RCC 7860 (cell line): ENCODE data around the gene NPAS3.

ENCODE experiments used
- DNase-seq: peaks from one replicate; pipeline ENCODE4 v3.0.0-alpha.2; 2015; ENCODE audit warnings: low spot score
- FAIRE-seq: peaks from 2 replicates; lab custom pipeline; 2012; peaks lifted over from hg19 to GRCh38; lab: Jason Lieb, UNC

Gene NPAS3

DNA sequence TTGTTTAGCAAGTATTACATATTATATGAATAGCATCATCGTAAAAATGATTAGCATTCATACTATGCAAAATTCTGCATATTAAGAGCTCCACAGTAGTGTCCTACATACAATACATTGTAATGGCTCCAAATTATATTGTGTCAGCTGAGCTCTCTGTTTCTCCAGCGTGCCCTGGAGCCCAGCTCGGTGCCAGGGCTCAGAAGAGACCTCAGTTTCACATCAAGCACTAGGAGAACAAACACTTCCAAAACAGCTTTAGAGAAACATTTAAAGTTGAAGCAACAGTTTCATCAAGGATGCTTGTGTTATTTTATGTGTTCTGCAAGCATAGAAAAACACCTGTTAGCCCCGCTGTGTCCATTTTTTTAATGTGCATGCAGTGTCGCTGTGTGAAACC, 555.3 kb downstream of the NPAS3 start:
- DNase-seq (no peak), FAIRE-seq (no peak)

DNA sequence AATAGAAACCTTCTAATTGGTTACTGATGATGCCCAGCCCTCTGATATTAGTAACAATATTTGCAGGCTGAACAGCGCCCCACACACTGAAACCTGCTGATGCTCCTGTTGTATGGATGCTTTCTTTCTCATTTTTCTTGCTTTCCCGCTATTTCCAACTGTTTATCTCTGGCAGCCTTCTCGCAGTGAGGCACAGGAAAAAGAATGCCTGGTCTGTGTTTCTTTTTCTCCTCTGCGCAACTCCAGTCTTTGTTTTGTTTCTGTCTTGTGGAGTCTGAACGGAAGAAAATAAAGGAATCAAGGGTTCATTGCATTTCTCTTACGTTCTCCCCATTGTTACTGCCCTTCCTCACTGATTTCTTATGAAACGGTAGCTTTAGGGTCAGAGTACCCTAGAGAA, 561.0 kb downstream of the NPAS3 start:
- DNase-seq (no peak), FAIRE-seq (no peak)

DNA sequence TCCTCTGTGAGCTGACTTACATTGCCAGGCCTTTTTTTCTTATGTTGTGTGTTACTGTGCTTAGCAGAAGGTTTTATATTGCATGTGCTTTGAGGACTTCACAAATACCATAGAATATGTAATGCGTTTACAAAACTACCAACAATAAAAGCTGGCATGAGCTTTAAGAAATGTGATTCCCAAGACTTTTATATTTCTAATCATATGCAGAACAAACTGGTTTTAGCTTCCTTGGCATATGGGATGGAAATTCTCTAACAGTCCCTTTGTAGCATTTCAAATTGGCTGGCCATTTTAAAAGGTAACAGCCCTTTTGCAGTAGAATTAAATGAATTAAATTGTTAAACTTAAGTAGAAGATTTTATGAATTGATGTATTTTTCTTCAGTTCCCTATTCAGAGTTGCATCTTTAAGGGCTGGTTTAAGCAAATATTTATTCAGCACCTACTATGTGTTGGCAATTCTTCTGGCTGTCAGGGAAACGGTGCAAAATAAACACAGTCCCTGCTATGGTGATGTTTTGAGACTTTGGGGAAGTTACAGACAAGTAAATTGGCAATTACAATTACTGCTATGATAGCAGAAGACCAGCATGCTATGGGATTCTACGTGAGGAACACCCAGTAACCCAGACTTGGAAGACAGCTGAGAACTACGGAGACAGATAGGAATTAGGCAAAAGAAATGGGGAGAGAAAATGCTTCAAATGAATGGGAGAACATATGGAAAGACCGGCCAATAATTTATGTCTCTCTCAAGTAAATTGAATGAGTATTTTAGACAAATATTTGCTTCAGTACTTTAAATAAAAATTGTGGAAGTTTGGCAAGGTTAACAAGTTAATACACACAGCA, 565.8 kb downstream of the NPAS3 start:
- no peak for FAIRE-seq
- DNase-seq, result no peak

DNA sequence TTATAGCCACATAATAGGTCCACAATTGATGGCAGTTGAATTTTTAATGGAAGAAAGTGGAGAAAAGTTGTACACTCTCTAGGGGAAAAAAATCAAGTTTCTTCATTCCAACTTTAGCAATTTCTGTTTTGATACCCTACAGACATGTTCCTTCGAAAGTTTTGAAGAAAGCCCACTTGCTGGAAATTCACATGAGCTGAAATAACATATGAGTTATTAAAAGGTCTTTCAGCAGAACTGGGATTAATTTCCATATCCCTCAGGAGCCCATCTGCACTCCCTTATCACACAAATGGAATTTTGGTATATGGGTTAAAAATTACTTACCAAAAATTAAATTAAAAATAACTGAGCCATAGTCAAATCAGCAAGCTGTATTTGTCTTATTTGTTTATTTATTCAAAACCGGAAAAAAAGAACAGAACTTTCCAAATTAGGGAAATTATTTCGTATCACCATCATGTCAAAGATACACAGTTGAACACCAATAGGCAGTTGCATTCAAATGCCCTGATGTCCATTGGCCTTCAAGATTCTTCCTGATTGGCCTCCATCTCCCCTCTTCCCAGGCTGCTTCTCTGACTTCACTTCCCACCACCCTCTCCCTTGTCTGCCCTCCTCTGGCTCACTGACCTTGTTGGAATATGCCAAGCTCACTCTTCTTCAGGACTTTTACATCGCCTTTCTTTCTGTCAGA, 566.7 kb downstream of the NPAS3 start:
- no peak for FAIRE-seq
- DNase-seq, result no peak

DNA sequence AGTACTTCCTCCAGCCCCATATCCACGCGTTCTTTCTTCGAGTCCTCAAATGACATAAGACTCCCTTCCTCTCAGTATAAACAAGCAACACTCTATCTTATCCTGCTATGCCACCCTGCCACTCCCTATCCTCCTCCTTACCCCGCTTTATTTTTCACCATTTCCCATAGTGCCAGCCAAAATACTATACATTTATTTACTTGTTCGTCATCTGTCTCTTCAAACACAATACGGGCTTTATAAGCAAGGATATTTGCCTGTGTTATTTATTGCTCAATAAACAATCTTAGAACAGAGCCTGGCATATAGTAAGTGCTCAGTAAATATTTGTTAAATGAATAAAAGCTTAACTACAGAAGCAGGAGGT, 567.3 kb downstream of the NPAS3 start:
- FAIRE-seq (no peak), DNase-seq (no peak)

DNA sequence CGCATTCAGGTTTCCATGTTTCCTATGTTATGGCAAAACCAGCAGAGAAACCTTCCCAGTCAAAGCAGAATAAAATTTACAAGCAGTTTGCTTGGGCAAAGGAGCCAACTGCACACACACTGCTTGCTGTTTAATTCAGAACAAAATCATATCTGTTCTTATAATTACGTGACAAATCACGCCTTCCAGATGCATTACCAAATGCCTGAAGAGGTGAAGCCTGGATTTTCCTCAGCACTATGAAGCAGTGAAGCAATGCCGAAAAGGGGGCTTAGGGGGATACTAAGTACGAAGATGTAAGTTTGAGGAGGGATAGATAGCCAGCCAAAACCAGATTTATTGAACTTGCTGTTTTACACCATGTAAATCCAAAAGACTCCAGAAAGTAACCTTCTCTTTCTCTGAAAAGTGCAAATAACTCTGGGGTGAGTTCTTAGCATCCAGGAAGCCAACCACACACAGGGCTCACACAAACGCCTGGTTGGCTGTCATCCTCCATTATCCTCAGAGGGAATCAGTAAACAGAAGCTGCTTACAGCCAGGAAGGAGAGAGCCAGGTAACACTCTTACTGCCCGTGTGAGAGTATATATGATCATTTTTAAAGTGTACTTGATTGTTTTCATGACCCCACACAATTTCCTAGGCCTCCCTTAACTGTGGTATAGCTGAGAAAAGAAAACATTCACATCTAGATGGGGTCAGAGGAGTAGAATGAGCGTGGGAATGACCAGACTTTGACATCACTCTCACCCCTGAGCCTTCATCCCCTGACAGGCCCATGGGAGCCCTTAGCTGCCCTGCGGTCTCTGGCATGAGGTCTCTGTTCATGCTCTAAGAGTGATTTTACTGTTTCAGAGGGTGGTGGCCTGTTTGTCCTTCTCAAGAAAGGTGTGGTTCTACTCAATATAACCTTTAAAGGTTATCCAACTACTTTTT, 569.7 kb downstream of the NPAS3 start:
- FAIRE-seq (no peak), DNase-seq (no peak)

DNA sequence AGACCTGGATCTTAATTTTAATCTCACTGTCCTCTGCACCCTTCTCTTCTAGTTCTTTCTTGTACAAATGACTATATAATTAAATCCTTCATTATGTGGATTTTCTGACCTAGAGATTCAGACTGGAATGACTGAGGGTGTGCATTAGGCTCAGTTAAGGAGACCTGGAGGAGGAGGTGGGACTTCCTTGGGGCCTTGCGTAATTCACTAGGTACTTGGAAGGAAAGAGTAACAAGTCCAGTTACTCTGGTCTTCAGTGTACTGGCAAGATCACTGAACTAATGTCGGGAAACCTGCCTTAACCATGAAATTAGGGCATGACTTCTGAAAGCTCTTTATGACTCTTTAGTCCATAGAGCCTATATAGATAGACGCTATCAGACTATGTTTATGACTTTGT, 570.8 kb downstream of the NPAS3 start:
- FAIRE-seq (no peak), DNase-seq (no peak)

DNA sequence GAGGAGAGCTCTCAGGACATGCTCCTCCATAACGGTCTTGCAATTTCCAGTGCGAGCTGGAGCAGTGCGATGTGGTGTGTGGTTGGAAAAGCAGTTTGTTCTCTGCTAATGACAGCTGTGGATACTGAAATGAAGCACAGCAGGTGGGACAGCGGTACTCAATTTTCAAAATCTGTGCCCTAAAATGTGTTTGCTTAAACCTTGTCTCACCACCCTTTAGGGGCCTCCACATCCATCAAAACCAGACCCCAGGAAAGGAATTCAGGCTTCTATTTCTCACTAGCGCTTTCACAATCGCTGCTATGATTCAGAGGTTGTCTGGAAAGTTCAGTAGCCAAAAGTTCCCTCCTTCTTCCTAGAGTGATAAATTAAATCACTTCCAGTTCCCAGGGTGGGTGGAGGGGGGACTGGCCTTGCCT, 571.4 kb downstream of the NPAS3 start:
- FAIRE-seq, result no peak
- no peak for DNase-seq

DNA sequence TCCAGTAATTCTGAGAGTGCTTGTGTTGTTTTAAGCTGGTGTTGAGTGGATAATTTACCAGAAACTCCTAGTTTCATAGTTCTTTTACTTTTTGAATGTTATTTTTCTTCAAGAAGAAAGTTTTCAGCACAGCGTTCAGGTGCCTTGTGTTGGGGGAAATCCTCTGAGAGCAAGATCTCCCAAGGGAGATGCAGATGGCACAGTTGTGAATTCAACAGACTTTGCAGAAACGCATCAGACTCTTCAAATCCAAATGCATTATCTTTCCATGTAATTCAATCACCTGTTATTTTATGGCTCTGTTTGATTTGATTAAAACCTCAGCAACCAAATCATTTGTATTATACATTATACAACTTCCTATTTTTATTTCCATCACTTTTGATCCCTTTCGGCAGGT, 572.3 kb downstream of the NPAS3 start:
- DNase-seq, result no peak
- FAIRE-seq, result no peak

DNA sequence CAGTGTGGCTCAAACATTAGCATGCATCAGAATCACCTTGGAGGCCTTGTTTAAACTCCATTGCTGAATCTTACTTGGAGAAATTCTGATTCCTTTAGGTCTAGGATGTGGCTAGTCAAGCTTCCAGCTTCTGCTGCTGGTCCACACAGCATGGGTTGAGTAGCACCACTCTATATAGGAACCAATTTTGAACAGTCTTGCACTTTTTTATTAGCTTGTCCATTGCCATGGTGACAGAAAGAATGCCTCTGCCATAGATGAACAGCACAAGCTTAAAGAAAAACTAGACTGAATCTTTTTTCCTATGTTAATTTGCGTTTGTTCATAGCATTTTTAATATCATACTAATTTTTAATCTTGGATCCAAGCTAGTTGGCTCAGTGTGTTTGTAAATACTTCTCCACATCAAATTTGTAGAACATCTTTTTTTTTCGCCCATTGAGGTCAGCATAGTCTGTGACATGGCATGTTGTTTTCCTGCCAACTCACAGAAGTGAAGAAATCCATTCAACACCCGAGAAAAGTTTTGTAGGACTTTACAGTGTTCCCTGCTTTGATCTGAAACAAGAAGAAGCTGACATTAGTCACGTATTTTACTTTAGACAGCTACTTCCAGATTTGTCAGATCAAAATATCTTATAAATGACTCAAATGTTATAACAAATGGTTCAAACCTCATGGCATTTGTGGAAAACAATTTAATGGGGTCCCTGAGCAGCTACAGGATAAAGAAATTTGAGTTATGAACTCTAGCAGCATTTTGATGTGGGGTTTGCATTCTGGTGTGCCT, 573.4 kb downstream of the NPAS3 start:
- DNase-seq (no peak), FAIRE-seq (no peak)

DNA sequence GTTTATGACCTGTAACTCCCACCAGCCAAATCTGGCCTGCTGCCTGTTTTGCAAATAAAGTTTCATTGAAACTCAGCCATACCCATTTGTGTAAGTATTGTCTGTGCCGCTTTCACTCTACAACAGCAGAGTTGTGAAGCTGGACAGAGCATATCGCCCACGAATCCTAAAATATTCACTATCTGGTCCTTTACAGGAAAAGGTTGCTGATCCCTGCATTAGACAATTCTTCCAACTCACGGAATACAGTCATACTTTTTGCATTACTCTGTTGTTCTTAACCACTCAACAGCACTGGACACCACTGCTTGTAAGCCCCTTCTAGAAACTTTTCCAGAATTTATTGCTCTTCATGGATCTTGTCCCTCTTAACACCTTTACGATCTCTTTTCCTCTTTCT, 576.8 kb downstream of the NPAS3 start:
- FAIRE-seq (no peak), DNase-seq (no peak)

DNA sequence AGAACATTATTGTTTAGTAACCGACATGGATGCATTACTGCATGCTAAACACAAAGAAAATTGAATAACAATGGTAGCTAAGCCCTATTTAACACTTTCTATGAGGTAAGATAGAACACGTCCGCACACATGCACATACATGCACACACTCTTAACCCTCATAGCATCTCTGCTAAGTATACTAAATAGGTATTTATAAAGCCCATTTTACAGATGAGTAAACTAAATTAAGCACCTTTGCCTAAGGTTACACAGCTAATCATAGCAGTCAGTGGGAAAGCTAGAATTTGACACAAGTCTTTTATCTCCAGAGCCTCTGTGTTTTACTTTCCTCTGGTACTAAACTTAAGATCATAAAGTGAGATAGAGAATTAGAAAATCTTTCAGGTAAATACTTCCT, 577.2 kb downstream of the NPAS3 start:
- DNase-seq, result no peak
- FAIRE-seq, result no peak

DNA sequence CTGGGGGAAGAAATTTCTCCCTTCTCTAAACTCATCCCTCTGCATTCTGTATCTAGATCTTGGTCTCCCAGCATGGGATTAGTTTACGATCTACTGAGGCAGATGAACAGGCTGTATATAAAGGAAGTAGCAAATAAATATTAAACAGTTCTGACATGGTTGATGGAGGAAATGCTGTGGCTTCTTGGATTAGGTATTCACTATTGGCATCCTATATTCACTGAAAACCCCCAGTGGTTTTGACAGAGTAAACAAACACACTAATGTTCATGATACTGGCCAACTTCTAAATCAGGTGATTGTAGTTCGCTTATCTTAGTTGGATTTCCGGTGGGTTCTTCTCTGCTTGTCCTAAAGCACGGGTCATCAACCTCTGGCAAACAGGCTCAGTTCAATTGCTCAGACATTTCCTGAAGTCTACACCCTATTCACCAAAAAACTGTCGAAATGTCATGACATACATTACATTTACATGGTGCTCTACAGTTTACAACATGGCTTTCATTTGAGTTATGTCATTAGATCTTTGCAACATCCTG, 578.3 kb downstream of the NPAS3 start:
- no peak for FAIRE-seq

DNA sequence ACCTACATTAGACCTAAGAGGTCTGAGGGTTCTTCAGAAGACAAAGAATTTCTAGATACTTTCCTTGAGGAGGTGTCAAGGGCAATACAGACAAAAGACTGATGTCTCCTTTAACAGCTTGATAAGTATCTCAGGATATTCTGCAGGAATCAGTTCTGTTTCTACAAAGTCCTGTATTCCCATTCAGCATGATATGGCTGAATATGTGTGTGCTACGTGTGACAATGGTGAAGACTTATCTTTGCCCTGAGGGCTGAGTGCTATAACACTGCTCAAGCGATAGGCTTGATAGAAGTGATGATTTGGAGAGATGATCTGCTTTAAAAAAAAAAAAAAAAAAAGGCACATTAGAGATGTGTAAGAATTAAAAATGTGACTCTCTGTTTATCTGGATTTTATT, 582.5 kb downstream of the NPAS3 start:
- FAIRE-seq (no peak), DNase-seq (no peak)

More for the DNA sequence above, 578.3 kb downstream of the NPAS3 start:
- DNase-seq, result no peak

DNA sequence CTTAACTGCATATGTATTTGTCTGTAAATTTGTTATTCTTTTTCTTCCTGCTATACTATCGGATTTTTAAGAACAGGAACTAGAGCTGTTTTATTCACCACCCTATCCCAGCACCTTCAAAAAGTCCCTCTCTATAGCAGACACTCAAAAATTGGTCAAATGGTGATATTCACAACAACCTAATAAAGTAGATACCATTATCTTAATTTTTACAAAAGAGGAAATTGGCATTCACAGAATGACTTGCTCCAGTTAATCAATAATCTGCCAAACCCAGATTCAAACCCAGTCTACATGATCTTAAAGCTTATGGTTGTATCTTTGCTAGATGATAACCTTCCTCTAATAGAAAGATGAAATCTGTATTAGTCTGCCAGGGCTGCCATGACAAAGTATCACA, 585.6 kb downstream of the NPAS3 start:
- no peak for DNase-seq
- FAIRE-seq, result no peak

DNA sequence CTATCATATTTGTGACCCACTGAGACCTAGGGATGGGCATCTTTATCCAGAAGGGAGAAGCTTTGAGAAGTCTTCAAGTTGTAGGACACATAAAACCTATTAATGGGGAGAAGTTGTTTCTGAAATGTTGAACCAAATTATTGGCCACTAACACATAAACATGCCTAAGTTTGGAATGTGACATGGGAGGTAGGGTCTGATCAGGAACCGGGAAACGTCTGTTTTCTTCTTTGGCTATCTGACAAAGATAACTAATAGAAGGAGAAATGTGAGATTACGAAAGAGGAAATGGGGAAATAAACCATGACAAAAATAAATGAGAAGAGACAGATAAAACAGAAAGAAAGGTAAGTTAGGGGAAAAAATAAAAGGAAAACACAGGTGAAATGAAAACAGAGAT, 586.9 kb downstream of the NPAS3 start:
- FAIRE-seq, result no peak
- DNase-seq, result no peak

DNA sequence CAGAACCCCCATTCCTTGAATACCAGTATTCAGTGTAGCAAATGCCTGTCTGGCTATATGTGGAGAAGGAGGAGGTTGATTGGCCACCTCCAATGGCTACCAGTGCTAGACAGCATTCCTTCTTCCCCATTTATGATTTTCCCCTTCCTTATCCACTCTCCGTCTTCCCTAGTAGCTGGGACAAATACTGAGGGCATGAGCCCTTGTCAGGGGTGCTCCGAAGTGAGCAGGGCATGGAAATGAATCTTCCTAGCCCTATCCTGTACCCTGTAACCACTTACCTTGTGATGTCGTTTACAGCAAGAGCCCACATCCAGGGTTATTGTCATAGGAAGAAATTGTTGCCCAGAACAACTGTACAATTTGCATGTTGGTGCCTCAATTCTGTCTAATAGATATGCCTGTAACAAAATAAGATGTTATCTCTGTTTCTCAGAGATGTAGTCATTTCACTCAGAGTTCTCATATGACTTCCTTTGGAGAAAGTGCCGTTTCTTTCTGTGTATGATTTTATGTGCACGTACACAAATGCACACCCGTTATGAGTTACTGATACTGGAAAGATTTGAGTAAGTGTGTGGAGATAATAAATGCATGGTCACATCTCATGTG, 588.5 kb downstream of the NPAS3 start:
- no peak for DNase-seq
- FAIRE-seq, result no peak

DNA sequence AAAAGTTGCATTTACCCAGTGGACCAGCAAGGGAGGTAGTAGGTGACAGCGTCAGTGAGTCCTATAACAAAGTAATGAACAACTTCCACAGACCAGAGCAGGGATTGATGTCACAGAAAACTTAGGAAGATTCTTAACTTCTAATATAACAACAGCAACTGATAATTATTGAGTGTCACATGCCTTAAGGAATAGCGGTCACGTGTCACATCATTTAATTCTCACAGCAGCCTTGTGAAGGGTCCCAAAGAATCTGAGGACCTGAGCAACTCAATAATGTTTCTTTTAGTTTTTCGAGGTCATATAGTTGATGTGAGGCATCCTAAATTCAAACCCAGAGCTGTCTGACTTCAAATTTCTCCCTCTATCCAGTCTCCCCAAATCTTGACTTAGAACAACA, 590.0 kb downstream of the NPAS3 start:
- DNase-seq, result no peak
- no peak for FAIRE-seq

DNA sequence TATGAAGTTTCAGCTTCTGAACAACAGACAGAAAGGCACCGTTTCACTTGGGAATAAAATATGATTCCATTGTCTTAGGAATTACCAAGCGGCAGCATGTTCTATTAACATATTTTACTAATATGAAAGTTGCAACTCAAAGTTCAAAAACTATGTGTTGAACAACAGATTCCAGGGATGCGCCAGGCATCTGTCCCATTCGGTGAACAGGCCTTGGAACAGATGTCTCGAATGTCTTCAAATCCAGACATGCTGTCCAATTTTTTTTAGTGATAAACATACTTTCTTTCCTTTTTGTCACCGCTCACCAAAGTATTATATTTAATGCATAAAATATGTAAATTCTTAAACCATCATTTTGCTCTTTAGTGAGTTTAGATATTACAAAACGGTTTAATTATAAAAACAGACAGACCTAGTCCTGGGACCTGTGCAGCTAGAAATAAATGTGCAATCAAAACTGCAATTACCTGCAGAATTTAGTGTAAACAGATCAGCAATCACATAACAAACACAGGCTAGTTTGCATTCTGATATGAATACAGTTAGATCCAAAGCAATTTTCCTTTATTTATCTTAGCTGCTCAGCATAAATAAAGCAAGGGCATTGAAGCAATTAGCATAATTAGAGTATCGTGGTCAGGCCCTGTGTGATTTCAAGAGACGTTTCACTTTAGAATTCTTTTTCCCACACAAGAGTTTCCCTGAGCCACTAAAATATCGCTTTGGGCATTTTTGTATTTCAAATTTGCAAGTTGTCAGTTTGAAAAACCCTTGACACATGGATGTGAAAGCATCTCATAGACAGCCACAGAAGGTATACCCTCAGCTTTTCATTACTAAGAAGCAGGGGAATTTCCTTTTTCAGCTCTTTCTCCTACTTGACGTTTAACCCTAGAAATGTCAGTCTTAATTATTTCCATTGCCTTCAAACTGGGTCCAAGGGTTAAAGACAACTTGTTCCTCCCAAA, 591.4 kb downstream of the NPAS3 start:
- DNase-seq (no peak), FAIRE-seq (no peak)
